Stomach (tissue), 9 donors: ENCODE results near the gene UMAD1. TPM values are rescaled to one million over a fixed set of nuclear protein-coding genes. Genes with fewer than 3 reads are reported as not detected.
"Not testable (repeated sequence)": the region's sequence is repeated elsewhere in the genome, so short reads cannot be mapped to it uniquely, and the experiment has no call there.

Experiments used
- DNase-seq, 2 donors: peaks; one replicate each; pipeline versions ENCODE4 v3.0.0 to v3.0.0-alpha.2; 2013 to 2019
- H3K27ac ChIP-seq, 5 donors: fragments of 200-600 bp in 4 of 5; sonication (generic) in 4 of 5; one replicate each; pipeline ENCODE4 v1.5.1; 2013 to 2019; ENCODE audit warnings: mild to moderate bottlenecking in 1 of 5, moderate library complexity in 1 of 5
- H3K27me3 ChIP-seq, 3 donors: fragments of 200-600 bp; sonication (generic); one replicate each; pipeline ENCODE4 v1.5.1; 2017 to 2019; ENCODE audit warnings: mixed run types in 1 of 3
- H3K36me3 ChIP-seq, 4 donors: fragments of 200-600 bp; sonication (generic); 1 replicate in 3 of 4; 2 replicates in 1 of 4; pipeline ENCODE4 v1.5.1; 2016 to 2019
- H3K4me1 ChIP-seq, 4 donors: fragments of 200-600 bp; sonication (generic); one replicate each; pipeline ENCODE4 v1.5.1; 2016 to 2019
- H3K4me3 ChIP-seq, 4 donors: fragments of 200-600 bp; sonication (generic) in 3 of 4; one replicate each; pipeline ENCODE4 v1.5.1; 2016 to 2019; ENCODE audit warnings: mild to moderate bottlenecking in 1 of 4
- H3K9me3 ChIP-seq, 4 donors: fragments of 200-600 bp; sonication (generic); one replicate each; pipeline ENCODE4 v1.5.1; 2016 to 2019
- EP300 ChIP-seq: sonication (generic); formaldehyde crosslinking; IDR thresholded peaks from one replicate; pipeline ENCODE4 v1.6.1; 2017; ENCODE audit warnings: antibody characterized with exemption
- POLR2A ChIP-seq, 4 donors: fragments of 450-650 bp; IDR thresholded peaks; one replicate each; pipeline ENCODE4 v1.6.1; 2016; ENCODE audit warnings: antibody characterized with exemption in 4 of 4, control low read depth in 2 of 4, mild to moderate bottlenecking in 1 of 4, moderate library complexity in 1 of 4
- POLR2AphosphoS5 ChIP-seq, 3 donors: sonication (generic); formaldehyde crosslinking; IDR thresholded peaks; one replicate each; pipeline ENCODE4 v1.6.1; 2016; ENCODE audit warnings: antibody characterized with exemption in 3 of 3
- WGBS, 5 donors: extraction: QIAGEN DNeasy Blood & Tissue Kit in 3 of 5; methylation state at CpG; one replicate each; pipeline versions ENCODE4 v1.1.5 to v1.1.7; 2013 to 2018; 5-methylcytosine and 5-hydroxymethylcytosine counted together
- intact Hi-C: fragments of 100-400 bp; cut with DNase I; formaldehyde crosslinking; loops from one replicate; pipeline ENCODE4 v1.15.1; 2023; ENCODE audit warnings: low total_unique reads
- polyA plus RNA-seq, 3 donors: library from polyadenylated mRNA; stranded (reverse); fragments of 200-250 nt; gene quantifications; one replicate each; pipeline ENCODE4 v1.2.3, GENCODE V29; 2013
- total RNA-seq, 5 donors: library from RNA; depleted of rRNA; stranded (reverse); fragments of >200 nt; gene quantifications; one replicate each; pipeline versions ENCODE4 v1.1.0 to v1.2.3, GENCODE V29; 2014 to 2016
- TF ChIP-seq, protein P1 (sequence below), 7 experiments: fragments of 450-650 bp in 4 of 7; fragments of 200-600 bp in 3 of 7; sonication (generic) in 3 of 7; IDR thresholded peaks; one replicate each; pipeline ENCODE4 v1.5.1; 2016 to 2019; ENCODE audit warnings: antibody characterized with exemption in 7 of 7, control low read depth in 2 of 7, mild to moderate bottlenecking in 1 of 7
- donor health status: healthy with polysubstance abuse.
- donor health status: Bipolar disorder and iron deficiency.
- donor health status: healthy.

Gene UMAD1
- total and polyA plus RNA-seq, 8 donors: 7.8 to 175 (median 30.1) TPM

- intact Hi-C loops: no loop called here
- TF ChIP-seq POLR2A (IDR thresholded peaks at IDR 0.05) (no peak), POLR2AphosphoS5 (IDR thresholded peaks at IDR 0.05) (no peak), EP300 (no peak)
- TF ChIP-seq, protein P1, sequence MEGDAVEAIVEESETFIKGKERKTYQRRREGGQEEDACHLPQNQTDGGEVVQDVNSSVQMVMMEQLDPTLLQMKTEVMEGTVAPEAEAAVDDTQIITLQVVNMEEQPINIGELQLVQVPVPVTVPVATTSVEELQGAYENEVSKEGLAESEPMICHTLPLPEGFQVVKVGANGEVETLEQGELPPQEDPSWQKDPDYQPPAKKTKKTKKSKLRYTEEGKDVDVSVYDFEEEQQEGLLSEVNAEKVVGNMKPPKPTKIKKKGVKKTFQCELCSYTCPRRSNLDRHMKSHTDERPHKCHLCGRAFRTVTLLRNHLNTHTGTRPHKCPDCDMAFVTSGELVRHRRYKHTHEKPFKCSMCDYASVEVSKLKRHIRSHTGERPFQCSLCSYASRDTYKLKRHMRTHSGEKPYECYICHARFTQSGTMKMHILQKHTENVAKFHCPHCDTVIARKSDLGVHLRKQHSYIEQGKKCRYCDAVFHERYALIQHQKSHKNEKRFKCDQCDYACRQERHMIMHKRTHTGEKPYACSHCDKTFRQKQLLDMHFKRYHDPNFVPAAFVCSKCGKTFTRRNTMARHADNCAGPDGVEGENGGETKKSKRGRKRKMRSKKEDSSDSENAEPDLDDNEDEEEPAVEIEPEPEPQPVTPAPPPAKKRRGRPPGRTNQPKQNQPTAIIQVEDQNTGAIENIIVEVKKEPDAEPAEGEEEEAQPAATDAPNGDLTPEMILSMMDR (IDR thresholded peaks at IDR 0.05): no peak
- Histone ChIP-seq H3K4me1 (peaks cover 0 to 5% (median 4%) of the 10 kb centered on the region in 4 donors), H3K4me3 (no peak overlapping the region), H3K27me3 (no peaks in the 10 kb centered on the region), H3K27ac (no peak overlapping the region), H3K36me3 (peaks cover 0 to 23% (median 15%) of the 10 kb centered on the region in 4 donors), H3K9me3 (no peaks in the 10 kb centered on the region)
- 74 to 90% (median 84%) methylated on average over 3 of the region's 3 CpGs for WGBS, 5 donors
- no peak for DNase-seq
Observed at GRCh38 chr7:7803715-7804178, 163.2 kb downstream of the UMAD1 start.

DNA sequence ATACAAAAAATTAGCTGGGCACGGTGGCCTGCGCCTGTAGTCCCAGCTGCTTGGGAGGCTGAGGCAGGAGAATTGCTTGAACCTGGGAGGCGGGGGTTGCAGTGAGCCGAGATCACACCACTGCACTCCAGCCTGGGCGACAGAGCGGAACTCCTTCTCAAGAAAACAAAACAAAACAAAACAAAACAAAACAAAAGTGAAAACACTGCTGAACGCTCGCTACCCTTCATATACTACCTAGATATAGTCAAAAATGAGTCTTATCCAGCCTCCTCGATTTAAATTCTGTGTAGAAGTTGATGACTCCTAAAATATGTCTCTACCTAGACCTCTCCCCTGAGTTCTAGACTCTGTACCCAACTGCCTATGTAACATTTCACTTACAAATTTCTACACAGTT lies 164.3 kb downstream of the UMAD1 start:
- intact Hi-C loops, H3K27me3 ChIP-seq: not testable (repeated sequence)
- 82 to 87% (median 86%) methylated on average over 9 of the region's 9 CpGs for WGBS, 5 donors

GRCh38 chr7:7805511-7806153 lies 165.1 kb downstream of the UMAD1 start:
- Histone ChIP-seq H3K27me3 (no peaks in the 10 kb centered on the region), H3K9me3 (no peaks in the 10 kb centered on the region), H3K4me1 (peaks cover 0 to 2% (median 0%) of the 10 kb centered on the region in 4 donors), H3K36me3 (peaks cover 0 to 23% (median 15%) of the 10 kb centered on the region in 4 donors), H3K4me3 (no peak overlapping the region), H3K27ac (no peak overlapping the region)
- TF ChIP-seq EP300 (no peak), POLR2A (IDR thresholded peaks at IDR 0.05) (no peak), POLR2AphosphoS5 (IDR thresholded peaks at IDR 0.05) (no peak)
- TF ChIP-seq, protein P1 (IDR thresholded peaks at IDR 0.05): no peak
- intact Hi-C loops: no loop called here
- WGBS, 5 donors: 85 to 100% (median 90%) methylated on average over 2 of the region's 2 CpGs
- DNase-seq: no peak

More for the DNA sequence above, 164.3 kb downstream of the UMAD1 start:
- not testable (repeated sequence) for H3K4me3 ChIP-seq, H3K9me3 ChIP-seq, DNase-seq, H3K4me1 ChIP-seq, H3K27ac ChIP-seq
- peaks cover 0 to 23% (median 15%) of the 10 kb centered on the region in 4 donors for H3K36me3 ChIP-seq

GRCh38 chr7:7808156-7808555 lies 167.6 kb downstream of the UMAD1 start:
- peaks cover 0 to 12% (median 4%) of the 10 kb centered on the region in 4 donors for H3K36me3 ChIP-seq

More at GRCh38 chr7:7808156-7808555, 167.6 kb downstream of the UMAD1 start:
- 66 to 75% (median 72%) methylated on average over 4 of the region's 4 CpGs for WGBS, 5 donors
- TF ChIP-seq POLR2AphosphoS5 (IDR thresholded peaks at IDR 0.05): no peak
- TF ChIP-seq POLR2A (IDR thresholded peaks at IDR 0.05): no peak
- TF ChIP-seq, protein P1 (IDR thresholded peaks at IDR 0.05): no peak
- TF ChIP-seq EP300: no peak
- Histone ChIP-seq H3K27ac (no peak overlapping the region), H3K4me1 (peaks cover 0 to 6% (median 3%) of the 10 kb centered on the region in 4 donors), H3K4me3 (no peak overlapping the region), H3K27me3 (no peaks in the 10 kb centered on the region), H3K9me3 (no peaks in the 10 kb centered on the region)
- DNase-seq: no peak
- intact Hi-C loops: no loop called here
